GM23338 (cell line): ENCODE results near the gene LRP10. TPM values are rescaled to one million over a fixed set of nuclear protein-coding genes. Genes with fewer than 3 reads are reported as not detected.

Experiments
- ATAC-seq: fragments of 200-7000 bp; cut with Tn5 transposase; 3 replicates; pipeline ENCODE4 v1.9.1; 2020
- DNase-seq: peaks from one replicate; pipeline ENCODE4 v3.0.0-alpha.2; 2015; ENCODE audit warnings: low spot score
- H2AFZ ChIP-seq: fragments of 200-600 bp; sonication (generic); 2 replicates; pipeline ENCODE4 v1.8.0; 2016; ENCODE audit warnings: antibody characterized with exemption, mild to moderate bottlenecking, moderate library complexity
- H3F3A ChIP-seq: fragments of 200-600 bp; sonication (generic); replicated peaks from 2 replicates; pipeline ENCODE4 v1.8.0; 2017; ENCODE audit warnings: antibody characterized with exemption, mixed run types, low read depth
- H3K27ac ChIP-seq: fragments of 200-600 bp; sonication (generic); 2 replicates; pipeline ENCODE4 v1.6.1; 2016; ENCODE audit warnings: low read depth
- H3K27me3 ChIP-seq: fragments of 200-600 bp; sonication (generic); 2 replicates; pipeline ENCODE4 v1.8.0; 2016; ENCODE audit warnings: mild to moderate bottlenecking, mixed run types, moderate library complexity; ENCODE audit not compliant: insufficient read depth
- H3K36me3 ChIP-seq: fragments of 200-600 bp; sonication (generic); 2 replicates; pipeline ENCODE4 v1.8.0; 2016; ENCODE audit warnings: mild to moderate bottlenecking; ENCODE audit not compliant: insufficient read depth
- H3K4me1 ChIP-seq: fragments of 200-600 bp; sonication (generic); 2 replicates; pipeline ENCODE4 v1.8.0; 2016; ENCODE audit warnings: mild to moderate bottlenecking, moderate library complexity; ENCODE audit not compliant: insufficient read depth
- H3K4me2 ChIP-seq: fragments of 200-600 bp; sonication (generic); 2 replicates; pipeline ENCODE4 v1.7.1; 2017; ENCODE audit warnings: mixed run types
- H3K4me3 ChIP-seq: fragments of 200-600 bp; sonication (generic); 2 replicates; pipeline ENCODE4 v1.6.1; 2016; ENCODE audit warnings: mixed run types
- H3K79me2 ChIP-seq: fragments of 200-600 bp; sonication (generic); replicated peaks from 2 replicates; pipeline ENCODE4 v1.8.0; 2017; ENCODE audit warnings: mild to moderate bottlenecking; ENCODE audit not compliant: insufficient read depth
- H3K9me2 ChIP-seq: fragments of 200-600 bp; sonication (generic); 2 replicates; pipeline ENCODE4 v1.8.0; 2017; ENCODE audit not compliant: insufficient read depth
- H4K20me1 ChIP-seq: fragments of 200-600 bp; sonication (generic); replicated peaks from 2 replicates; pipeline ENCODE4 v1.8.0; 2017; ENCODE audit warnings: mild to moderate bottlenecking; ENCODE audit not compliant: insufficient read depth
- H3K27ac Mint-ChIP-seq: 2 replicates; pipeline ENCODE4 v1.8.0; 2020; ENCODE audit warnings: inconsistent platforms, mild to moderate bottlenecking, moderate library complexity, mixed read lengths
- H3K27me3 Mint-ChIP-seq: 3 replicates; pipeline ENCODE4 v1.8.0; 2022; ENCODE audit warnings: low read depth, mild to moderate bottlenecking, moderate library complexity, mixed read lengths, inconsistent platforms; ENCODE audit not compliant: insufficient read depth, poor library complexity
- H3K36me3 Mint-ChIP-seq: 3 replicates; pipeline ENCODE4 v1.8.0; 2021; ENCODE audit warnings: low read depth, mild to moderate bottlenecking, inconsistent platforms, moderate library complexity, mixed read lengths
- H3K4me1 Mint-ChIP-seq: 3 replicates; pipeline ENCODE4 v1.8.0; 2020; ENCODE audit warnings: mild to moderate bottlenecking, inconsistent platforms, mixed read lengths
- H3K4me3 Mint-ChIP-seq: 3 replicates; pipeline ENCODE4 v1.8.0; 2021; ENCODE audit warnings: moderate library complexity, mild to moderate bottlenecking, inconsistent platforms, mixed read lengths
- H3K9me3 Mint-ChIP-seq: 3 replicates; pipeline ENCODE4 v1.8.0; 2020; ENCODE audit warnings: moderate library complexity, mild to moderate bottlenecking, inconsistent platforms, mixed read lengths
- CREB1 ChIP-seq: fragments of 250-450 bp; sonication (Bioruptor Pico); IDR thresholded peaks from 2 replicates; pipeline ENCODE4 v1.5.0; 2020; ENCODE audit warnings: low read depth, mild to moderate bottlenecking, moderate library complexity
- EZH2phosphoT487 ChIP-seq: fragments of 200-600 bp; sonication (generic); IDR thresholded peaks from one replicate; pipeline ENCODE4 v1.8.1; 2018; ENCODE audit warnings: antibody characterized with exemption; ENCODE audit not compliant: unreplicated experiment
- JUNB ChIP-seq: IDR thresholded peaks from one replicate; pipeline ENCODE4 v1.6.1; 2016; ENCODE audit warnings: antibody characterized with exemption; ENCODE audit not compliant: unreplicated experiment
- ZNF331 ChIP-seq: fragments of 250-450 bp; sonication (Bioruptor Pico); IDR thresholded peaks from 2 replicates; pipeline ENCODE4 v1.5.0; 2020; ENCODE audit warnings: low read depth, mild to moderate bottlenecking, moderate library complexity
- polyA plus RNA-seq: library from polyadenylated mRNA; unstranded; fragments of >200 nt; fragmentation: Nextera tagmentation; extraction: Ambion mirVana; gene quantifications from 2 replicates; pipeline ENCODE4 v1.2.1, GENCODE V29; 2016
- total RNA-seq: library from RNA; depleted of rRNA; stranded (reverse); fragments of >200 nt; shearing (Covaris generic); gene quantifications from 2 replicates; pipeline ENCODE4 v1.2.3, GENCODE V29; 2014
- TF ChIP-seq, protein P1 (sequence below): fragments of 250-450 bp; sonication (Bioruptor Pico); IDR thresholded peaks from 2 replicates; pipeline ENCODE4 v1.5.0; 2020; ENCODE audit warnings: mild to moderate bottlenecking, moderate library complexity

LRP10 gene
- total and polyA plus RNA-seq, 2 experiments from 2014 or later, result 6.4 to 18.1 TPM

DNA sequence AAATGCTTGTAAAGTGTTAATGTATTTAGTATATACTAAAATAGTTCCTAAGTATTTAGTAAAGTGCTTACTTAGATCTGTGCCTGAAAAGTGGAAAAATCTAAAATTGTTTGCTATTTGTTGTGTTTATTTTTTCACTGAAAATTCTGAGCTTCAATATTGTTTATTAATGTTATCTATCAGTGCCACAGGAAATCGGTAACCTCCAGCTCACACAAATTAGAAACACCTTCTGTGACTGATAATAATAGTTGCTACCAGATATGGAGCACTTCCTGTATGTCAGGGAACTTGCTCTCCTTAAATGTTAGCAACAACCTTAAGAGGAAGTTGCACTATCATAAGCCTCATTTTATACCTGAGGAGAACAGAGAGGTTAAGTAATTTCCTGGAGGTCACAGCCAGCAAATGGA is 723 bp upstream of the LRP10 start:
- peaks cover 13% of the 10 kb centered on the region for H3K4me1 Mint-ChIP-seq
- no peak overlapping the region for H2AFZ ChIP-seq
- peaks cover 12% of the 10 kb centered on the region for H3K36me3 Mint-ChIP-seq

More for the DNA sequence above, 723 bp upstream of the LRP10 start:
- Histone ChIP-seq H3K27me3 (no peaks in the 10 kb centered on the region), H3K4me3 (peak overlapping the region; percentile 96), H3K9me2 (no peaks in the 10 kb centered on the region), H3K4me2 (peak overlapping the region; percentile 76), H3K4me1 (peaks cover 19% of the 10 kb centered on the region), H3K79me2 (no peaks in the 10 kb centered on the region), H3K36me3 (no peaks in the 10 kb centered on the region), H3F3A (peaks cover 7% of the 10 kb centered on the region; the same call in 1 of the 2 replicates), H3K27ac (peak overlapping the region; percentile 81), H4K20me1 (no peaks in the 10 kb centered on the region)
- H3K27me3 Mint-ChIP-seq, result peaks cover 20% of the 10 kb centered on the region
- no peak for ATAC-seq
- TF ChIP-seq, protein P1, sequence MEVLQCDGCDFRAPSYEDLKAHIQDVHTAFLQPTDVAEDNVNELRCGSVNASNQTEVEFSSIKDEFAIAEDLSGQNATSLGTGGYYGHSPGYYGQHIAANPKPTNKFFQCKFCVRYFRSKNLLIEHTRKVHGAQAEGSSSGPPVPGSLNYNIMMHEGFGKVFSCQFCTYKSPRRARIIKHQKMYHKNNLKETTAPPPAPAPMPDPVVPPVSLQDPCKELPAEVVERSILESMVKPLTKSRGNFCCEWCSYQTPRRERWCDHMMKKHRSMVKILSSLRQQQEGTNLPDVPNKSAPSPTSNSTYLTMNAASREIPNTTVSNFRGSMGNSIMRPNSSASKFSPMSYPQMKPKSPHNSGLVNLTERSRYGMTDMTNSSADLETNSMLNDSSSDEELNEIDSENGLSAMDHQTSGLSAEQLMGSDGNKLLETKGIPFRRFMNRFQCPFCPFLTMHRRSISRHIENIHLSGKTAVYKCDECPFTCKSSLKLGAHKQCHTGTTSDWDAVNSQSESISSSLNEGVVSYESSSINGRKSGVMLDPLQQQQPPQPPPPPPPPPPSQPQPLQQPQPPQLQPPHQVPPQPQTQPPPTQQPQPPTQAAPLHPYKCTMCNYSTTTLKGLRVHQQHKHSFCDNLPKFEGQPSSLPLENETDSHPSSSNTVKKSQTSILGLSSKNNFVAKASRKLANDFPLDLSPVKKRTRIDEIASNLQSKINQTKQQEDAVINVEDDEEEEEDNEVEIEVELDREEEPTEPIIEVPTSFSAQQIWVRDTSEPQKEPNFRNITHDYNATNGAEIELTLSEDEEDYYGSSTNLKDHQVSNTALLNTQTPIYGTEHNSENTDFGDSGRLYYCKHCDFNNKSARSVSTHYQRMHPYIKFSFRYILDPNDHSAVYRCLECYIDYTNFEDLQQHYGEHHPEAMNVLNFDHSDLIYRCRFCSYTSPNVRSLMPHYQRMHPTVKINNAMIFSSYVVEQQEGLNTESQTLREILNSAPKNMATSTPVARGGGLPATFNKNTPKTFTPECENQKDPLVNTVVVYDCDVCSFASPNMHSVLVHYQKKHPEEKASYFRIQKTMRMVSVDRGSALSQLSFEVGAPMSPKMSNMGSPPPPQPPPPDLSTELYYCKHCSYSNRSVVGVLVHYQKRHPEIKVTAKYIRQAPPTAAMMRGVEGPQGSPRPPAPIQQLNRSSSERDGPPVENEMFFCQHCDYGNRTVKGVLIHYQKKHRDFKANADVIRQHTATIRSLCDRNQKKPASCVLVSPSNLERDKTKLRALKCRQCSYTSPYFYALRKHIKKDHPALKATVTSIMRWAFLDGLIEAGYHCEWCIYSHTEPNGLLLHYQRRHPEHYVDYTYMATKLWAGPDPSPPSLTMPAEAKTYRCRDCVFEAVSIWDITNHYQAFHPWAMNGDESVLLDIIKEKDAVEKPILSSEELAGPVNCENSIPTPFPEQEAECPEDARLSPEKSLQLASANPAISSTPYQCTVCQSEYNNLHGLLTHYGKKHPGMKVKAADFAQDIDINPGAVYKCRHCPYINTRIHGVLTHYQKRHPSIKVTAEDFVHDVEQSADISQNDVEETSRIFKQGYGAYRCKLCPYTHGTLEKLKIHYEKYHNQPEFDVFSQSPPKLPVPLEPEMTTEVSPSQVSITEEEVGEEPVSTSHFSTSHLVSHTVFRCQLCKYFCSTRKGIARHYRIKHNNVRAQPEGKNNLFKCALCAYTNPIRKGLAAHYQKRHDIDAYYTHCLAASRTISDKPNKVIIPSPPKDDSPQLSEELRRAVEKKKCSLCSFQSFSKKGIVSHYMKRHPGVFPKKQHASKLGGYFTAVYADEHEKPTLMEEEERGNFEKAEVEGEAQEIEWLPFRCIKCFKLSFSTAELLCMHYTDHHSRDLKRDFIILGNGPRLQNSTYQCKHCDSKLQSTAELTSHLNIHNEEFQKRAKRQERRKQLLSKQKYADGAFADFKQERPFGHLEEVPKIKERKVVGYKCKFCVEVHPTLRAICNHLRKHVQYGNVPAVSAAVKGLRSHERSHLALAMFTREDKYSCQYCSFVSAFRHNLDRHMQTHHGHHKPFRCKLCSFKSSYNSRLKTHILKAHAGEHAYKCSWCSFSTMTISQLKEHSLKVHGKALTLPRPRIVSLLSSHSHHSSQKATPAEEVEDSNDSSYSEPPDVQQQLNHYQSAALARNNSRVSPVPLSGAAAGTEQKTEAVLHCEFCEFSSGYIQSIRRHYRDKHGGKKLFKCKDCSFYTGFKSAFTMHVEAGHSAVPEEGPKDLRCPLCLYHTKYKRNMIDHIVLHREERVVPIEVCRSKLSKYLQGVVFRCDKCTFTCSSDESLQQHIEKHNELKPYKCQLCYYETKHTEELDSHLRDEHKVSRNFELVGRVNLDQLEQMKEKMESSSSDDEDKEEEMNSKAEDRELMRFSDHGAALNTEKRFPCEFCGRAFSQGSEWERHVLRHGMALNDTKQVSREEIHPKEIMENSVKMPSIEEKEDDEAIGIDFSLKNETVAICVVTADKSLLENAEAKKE (CRISPR knock-in tag), result no peak
- no peak for TF ChIP-seq EZH2phosphoT487
- TF ChIP-seq CREB1 (CRISPR knock-in tag), result no peak
- no peak for TF ChIP-seq JUNB
- TF ChIP-seq ZNF331, result no peak
- peak overlapping the region; percentile 89 for H3K4me3 Mint-ChIP-seq
- no peaks in the 10 kb centered on the region; the same call in 2 of the 3 replicates for H3K9me3 Mint-ChIP-seq
- no peak for DNase-seq
- peak overlapping the region; percentile 99 for H3K27ac Mint-ChIP-seq
